ENCODE measurements around the gene NEURL3.

- no peak for TF ChIP-seq CTCF (IDR thresholded peaks at IDR 0.05)
- TF ChIP-seq POLR2A (IDR thresholded peaks at IDR 0.05), result no peak
Observed at GRCh38 chr2:96463119-96463518, 42.0 kb downstream of the NEURL3 start.

Data from prostate gland (tissue), 2 donors.